ENCODE data around the gene DCAF7.

Gene DCAF7

GRCh38 chr17:63542942-63543821 is 7.1 kb upstream of the DCAF7 start:
- H3F3A ChIP-seq (ENCODE audit: insufficient read depth, low read length): no peaks in the 10 kb centered on the region
- H3K27ac ChIP-seq (ENCODE audit: low read length): no peak overlapping the region
- no peaks in the 10 kb centered on the region for H3K4me1 ChIP-seq (ENCODE audit: low read length)
- H3K36me3 ChIP-seq (replicated peaks; ENCODE audit: insufficient read depth, low read length): no peaks in the 10 kb centered on the region
- H3K4me2 ChIP-seq (ENCODE audit: low read depth, low read length): no peak overlapping the region
- H3K9ac ChIP-seq (ENCODE audit: low read length): no peak overlapping the region
- no peaks in the 10 kb centered on the region for H3K9me3 ChIP-seq (replicated peaks; ENCODE audit: insufficient read depth, low read length)
- H2AFZ ChIP-seq (ENCODE audit: low read length): no peak overlapping the region
- H3K79me2 ChIP-seq (ENCODE audit: low read length): no peaks in the 10 kb centered on the region
- H3K27me3 ChIP-seq (replicated peaks; ENCODE audit: insufficient read depth, low read length): peaks cover 26% of the 10 kb centered on the region
- no peaks in the 10 kb centered on the region for H3K9me2 ChIP-seq (replicated peaks; ENCODE audit: insufficient read depth, low read length)
- no peak overlapping the region for H3K4me3 ChIP-seq (ENCODE audit: low read length)
- DNase-seq: no peak
- H4K20me1 ChIP-seq (ENCODE audit: insufficient read depth, low read length): no peaks in the 10 kb centered on the region
- TF ChIP-seq CTCF (IDR thresholded peaks at IDR 0.05; ENCODE audit: low read length): no peak
- no peak for TF ChIP-seq EZH2 (optimal IDR thresholded peaks at IDR 0.05; ENCODE audit: low read depth, low read length)
- no peak for TF ChIP-seq EZH2phosphoT487 (IDR thresholded peaks at IDR 0.05; ENCODE audit: low read length)

- DNase-seq: no peak
- H4K20me1 ChIP-seq (ENCODE audit: insufficient read depth, low read length): no peaks in the 10 kb centered on the region
- H3K36me3 ChIP-seq (replicated peaks; ENCODE audit: insufficient read depth, low read length): no peaks in the 10 kb centered on the region
- no peaks in the 10 kb centered on the region for H3K79me2 ChIP-seq (ENCODE audit: low read length)
- H3F3A ChIP-seq (ENCODE audit: insufficient read depth, low read length): no peaks in the 10 kb centered on the region
- H3K9ac ChIP-seq (ENCODE audit: low read length): no peak overlapping the region
- H3K4me2 ChIP-seq (ENCODE audit: low read depth, low read length): no peak overlapping the region
- H3K4me3 ChIP-seq (ENCODE audit: low read length): no peak overlapping the region
- no peak for TF ChIP-seq CTCF (IDR thresholded peaks at IDR 0.05; ENCODE audit: low read length)
- TF ChIP-seq EZH2 (optimal IDR thresholded peaks at IDR 0.05; ENCODE audit: low read depth, low read length): no peak
- no peak for TF ChIP-seq EZH2phosphoT487 (IDR thresholded peaks at IDR 0.05; ENCODE audit: low read length)
- no peaks in the 10 kb centered on the region for H3K9me2 ChIP-seq (replicated peaks; ENCODE audit: insufficient read depth, low read length)
- no peak overlapping the region for H2AFZ ChIP-seq (ENCODE audit: low read length)
- H3K9me3 ChIP-seq (replicated peaks; ENCODE audit: insufficient read depth, low read length): no peaks in the 10 kb centered on the region
- no peak overlapping the region for H3K27ac ChIP-seq (ENCODE audit: low read length)
- H3K4me1 ChIP-seq (ENCODE audit: low read length): no peaks in the 10 kb centered on the region
- peaks cover 18% of the 10 kb centered on the region for H3K27me3 ChIP-seq (replicated peaks; ENCODE audit: insufficient read depth, low read length)
Observed at GRCh38 chr17:63543822-63544420, 6.4 kb upstream of the DCAF7 start.

GRCh38 chr17:63544467-63545301 is 5.6 kb upstream of the DCAF7 start:
- Histone ChIP-seq H3F3A (ENCODE audit: insufficient read depth, low read length) (peaks cover 6% of the 10 kb centered on the region; the same call in 1 of the 2 replicates), H4K20me1 (ENCODE audit: insufficient read depth, low read length) (no peaks in the 10 kb centered on the region), H3K27ac (ENCODE audit: low read length) (no peak overlapping the region), H2AFZ (ENCODE audit: low read length) (no peak overlapping the region), H3K4me1 (ENCODE audit: low read length) (no peaks in the 10 kb centered on the region), H3K27me3 (replicated peaks; ENCODE audit: insufficient read depth, low read length) (peaks cover 11% of the 10 kb centered on the region), H3K79me2 (ENCODE audit: low read length) (no peaks in the 10 kb centered on the region), H3K4me3 (ENCODE audit: low read length) (no peak overlapping the region), H3K4me2 (ENCODE audit: low read depth, low read length) (no peak overlapping the region), H3K9me2 (replicated peaks; ENCODE audit: insufficient read depth, low read length) (no peaks in the 10 kb centered on the region), H3K36me3 (replicated peaks; ENCODE audit: insufficient read depth, low read length) (no peaks in the 10 kb centered on the region), H3K9me3 (replicated peaks; ENCODE audit: insufficient read depth, low read length) (no peaks in the 10 kb centered on the region), H3K9ac (ENCODE audit: low read length) (no peak overlapping the region)
- DNase-seq: no peak
- TF ChIP-seq EZH2phosphoT487 (IDR thresholded peaks at IDR 0.05; ENCODE audit: low read length) (no peak), CTCF (IDR thresholded peaks at IDR 0.05; ENCODE audit: low read length) (no peak), EZH2 (optimal IDR thresholded peaks at IDR 0.05; ENCODE audit: low read depth, low read length) (no peak)

Data from MM.1S (cell line).